Lung (tissue), 12 donors: ENCODE results near the gene ZDHHC8. TPM values are rescaled to one million over a fixed set of nuclear protein-coding genes. Genes with fewer than 3 reads are reported as not detected.
A peak's percentile ranks its signal among the peaks of the same experiment; 100 is the strongest.

Experiments used
- ATAC-seq: fragments of 200-7000 bp; cut with Tn5 transposase; one replicate; pipeline ENCODE4 v1.9.1; 2020; ENCODE audit warnings: moderate number of reproducible peaks; ENCODE audit not compliant: insufficient read depth, low FRiP score
- DNase-seq, 3 donors: peaks; one replicate each; pipeline ENCODE4 v3.0.0-alpha.2; 2013 to 2017
- H3K27ac ChIP-seq, 2 donors: one replicate each; pipeline ENCODE4 v1.5.1; 2013; ENCODE audit warnings: mild to moderate bottlenecking in 2 of 2, moderate library complexity in 2 of 2, control low read depth in 1 of 2, inconsistent platforms in 1 of 2, low read depth in 1 of 2, low read length in 1 of 2
- H3K27me3 ChIP-seq, 3 donors: one replicate each; pipeline ENCODE4 v1.5.1; 2013; ENCODE audit warnings: low read length in 2 of 3; ENCODE audit not compliant: control insufficient read depth in 3 of 3, insufficient read depth in 3 of 3
- H3K36me3 ChIP-seq, 4 donors: one replicate each; pipeline ENCODE4 v1.5.1; 2013; ENCODE audit warnings: low read length in 4 of 4, mild to moderate bottlenecking in 1 of 4, moderate library complexity in 1 of 4; ENCODE audit not compliant: control insufficient read depth in 4 of 4, insufficient read depth in 4 of 4
- H3K4me1 ChIP-seq, 5 donors: one replicate each; pipeline ENCODE4 v1.5.1; 2013; ENCODE audit warnings: low read length in 5 of 5, mild to moderate bottlenecking in 2 of 5, moderate library complexity in 1 of 5; ENCODE audit not compliant: control insufficient read depth in 5 of 5, insufficient read depth in 5 of 5
- H3K4me3 ChIP-seq: one replicate; pipeline ENCODE4 v1.5.1; 2013; ENCODE audit warnings: mild to moderate bottlenecking, control low read depth, moderate library complexity
- H3K9ac ChIP-seq, 2 donors: one replicate each; pipeline ENCODE4 v1.5.1; 2013; ENCODE audit warnings: low read length in 2 of 2, control low read depth in 1 of 2; ENCODE audit not compliant: insufficient read depth in 1 of 2
- H3K9me3 ChIP-seq, 4 donors: one replicate each; pipeline ENCODE4 v1.5.1; 2013; ENCODE audit warnings: low read length in 3 of 4, mild to moderate bottlenecking in 1 of 4, moderate library complexity in 1 of 4; ENCODE audit not compliant: control insufficient read depth in 4 of 4, insufficient read depth in 3 of 4
- CTCF ChIP-seq: IDR thresholded peaks from 2 replicates; pipeline ENCODE4 v1.5.1; 2012; ENCODE audit warnings: mild to moderate bottlenecking; ENCODE audit errors: control extremely low read depth, extremely low read depth
- WGBS, 2 donors: extraction: QIAGEN DNeasy Blood & Tissue Kit; methylation state at CpG; one replicate each; pipeline ENCODE4 v1.1.7; 2013; 5-methylcytosine and 5-hydroxymethylcytosine counted together
- polyA plus RNA-seq, 2 donors: library from polyadenylated mRNA; stranded (reverse); fragments of 200-250 nt; gene quantifications; one replicate each; pipeline ENCODE4 v1.2.1, GENCODE V29; 2013
- total RNA-seq, 2 donors: library from RNA; depleted of rRNA in 1 of 2; stranded (reverse); fragments of >200 nt in 1 of 2; gene quantifications; one replicate each; pipeline ENCODE4 v1.2.1, GENCODE V29; 2014 to 2021
- donor health status: control.
- donor health status: control.
- donor health status: Bipolar disorder and iron deficiency.
- donor health status: healthy.
- donor health status: DM: yes; HTN: yes; CAD: no.

The ZDHHC8 gene
- total and polyA plus RNA-seq, 4 donors: 28.4 to 75.1 (median 35.5) TPM

DNA sequence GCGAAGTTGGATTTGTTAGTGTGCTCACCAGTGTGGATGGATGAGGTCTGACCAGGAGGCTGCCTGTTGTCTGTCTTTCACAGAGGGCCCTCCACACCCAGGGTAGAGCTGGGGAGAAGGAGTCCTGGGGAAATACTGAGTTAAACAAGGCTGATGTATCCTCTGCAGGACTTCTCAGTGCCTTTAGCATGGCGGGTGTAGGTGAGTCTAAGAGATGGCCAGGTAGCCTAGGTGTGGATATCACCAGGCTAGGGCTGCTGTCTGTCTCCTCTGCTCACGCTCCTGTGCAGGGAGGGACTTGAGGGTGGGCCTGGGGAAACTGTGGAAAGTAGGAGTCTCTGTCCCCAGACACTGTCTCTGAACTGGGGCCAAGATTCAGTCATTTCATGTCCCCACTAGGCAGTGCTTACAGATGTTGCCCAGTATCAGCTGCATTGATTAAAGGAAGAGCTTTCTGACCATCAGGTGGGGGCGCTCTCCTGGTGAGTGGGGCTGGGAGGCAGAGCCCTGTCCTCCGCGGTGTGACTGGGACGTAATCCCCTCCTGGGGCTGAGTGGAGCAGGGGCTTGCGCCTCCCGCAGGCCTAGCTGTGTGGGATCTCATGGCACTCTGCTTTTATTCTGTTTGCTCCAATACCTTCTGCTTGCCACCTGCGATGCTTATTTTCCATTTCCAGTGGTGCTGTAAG lies 54.7 kb downstream of the ZDHHC8 start:
- no peaks in the 10 kb centered on the region for H3K36me3 ChIP-seq
- H3K4me1 ChIP-seq: no peaks in the 10 kb centered on the region
- H3K4me3 ChIP-seq: no peak overlapping the region
- no peak for ATAC-seq
- H3K9me3 ChIP-seq: no peaks in the 10 kb centered on the region
- H3K9ac ChIP-seq: no peak overlapping the region
- TF ChIP-seq CTCF: no peak
- WGBS, 2 donors: 74 to 75% methylated on average over 10 of the region's 10 CpGs
- H3K27ac ChIP-seq: no peak overlapping the region
- no peaks in the 10 kb centered on the region for H3K27me3 ChIP-seq
- DNase-seq: peak in 1 of 3 donors; percentile 8

DNA sequence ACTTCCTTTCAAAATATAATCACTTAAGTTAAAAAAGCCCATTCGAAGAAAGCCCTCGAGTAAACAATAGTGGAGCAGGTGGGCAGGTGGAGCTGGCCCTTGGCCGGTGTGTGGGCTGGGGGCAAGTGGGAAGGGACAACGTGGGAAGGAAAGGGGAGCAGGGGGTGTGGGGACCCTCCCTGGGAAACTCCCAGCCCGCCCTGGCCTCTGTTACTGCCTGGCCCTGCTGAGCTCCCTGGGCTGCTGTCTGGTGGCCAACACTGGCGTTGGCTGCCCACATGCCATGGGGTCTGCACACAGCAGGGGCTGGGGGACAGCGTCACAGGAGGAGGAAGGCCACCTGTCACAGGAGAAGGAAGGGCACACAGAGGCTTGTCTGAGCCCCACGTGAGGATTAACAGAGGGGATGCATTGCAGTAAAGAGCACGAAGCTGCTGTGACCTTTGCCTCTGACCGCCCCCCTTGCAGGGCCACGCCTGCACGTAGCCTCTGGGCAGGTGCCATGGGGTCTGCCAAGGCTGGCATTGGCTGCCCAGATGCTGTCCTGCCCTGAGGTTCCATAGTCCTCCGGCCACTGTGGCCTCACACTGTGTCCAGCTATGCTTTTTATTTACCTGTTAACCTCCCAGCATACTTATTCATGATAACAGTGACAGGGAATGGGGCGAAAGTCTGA lies 55.4 kb downstream of the ZDHHC8 start:
- WGBS, 2 donors: 74 to 75% methylated on average over 14 of the region's 14 CpGs
- Histone ChIP-seq H3K36me3 (no peaks in the 10 kb centered on the region), H3K27ac (no peak overlapping the region), H3K9ac (no peak overlapping the region), H3K4me1 (no peaks in the 10 kb centered on the region), H3K4me3 (no peak overlapping the region), H3K27me3 (no peaks in the 10 kb centered on the region), H3K9me3 (no peaks in the 10 kb centered on the region)
- DNase-seq (no peak), ATAC-seq (no peak)
- TF ChIP-seq CTCF: no peak

DNA sequence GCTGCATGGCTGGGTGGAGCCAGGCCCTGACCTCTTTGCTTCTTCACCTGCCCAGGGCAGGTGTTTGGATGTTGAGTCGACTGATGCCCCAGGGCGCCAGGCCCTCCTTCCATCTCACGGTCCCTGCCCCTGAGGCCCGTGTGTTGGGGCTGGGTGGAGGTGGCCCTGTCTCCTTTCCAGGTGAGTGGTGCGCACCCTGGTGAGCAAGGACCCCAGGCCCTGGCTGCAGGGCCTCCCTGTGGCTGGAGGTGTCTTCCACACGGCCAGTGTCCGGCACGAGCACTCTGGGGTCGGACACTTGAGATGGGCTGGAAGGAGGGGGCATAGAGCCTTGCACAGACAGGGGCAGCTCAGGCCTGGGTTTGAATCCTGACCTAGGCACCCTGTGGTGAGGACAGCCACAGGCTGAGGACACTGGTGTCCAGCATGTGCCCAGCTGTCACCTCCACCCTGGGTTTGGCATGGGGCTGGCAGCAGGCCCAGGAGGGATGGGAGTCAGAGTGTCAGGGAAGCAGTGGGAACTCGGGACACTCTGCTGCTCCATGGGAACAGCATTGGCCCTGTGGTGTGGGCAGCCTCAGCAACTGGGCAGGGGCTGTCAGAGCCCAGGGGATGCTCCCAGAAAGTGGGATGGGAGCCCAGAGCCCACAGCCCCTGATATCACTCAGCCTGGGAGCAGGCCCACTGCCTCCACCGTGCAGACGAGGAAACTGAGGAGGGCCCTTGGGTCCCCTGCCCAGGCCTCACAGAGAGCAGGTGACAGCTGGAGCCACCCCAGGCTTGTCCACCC lies 56.4 kb downstream of the ZDHHC8 start:
- Histone ChIP-seq H3K27me3 (no peaks in the 10 kb centered on the region), H3K36me3 (no peaks in the 10 kb centered on the region), H3K27ac (no peak overlapping the region), H3K4me3 (no peak overlapping the region), H3K9me3 (no peaks in the 10 kb centered on the region), H3K4me1 (no peaks in the 10 kb centered on the region), H3K9ac (no peak overlapping the region)
- ATAC-seq (no peak), DNase-seq (no peak)
- 95% methylated on average over 12 of the region's 12 CpGs for WGBS, 2 donors
- TF ChIP-seq CTCF: no peak
